Esophagus muscularis mucosa (tissue), 4 donors: Measurements from ENCODE around the gene ERC2. TPM values are rescaled to one million over a fixed set of nuclear protein-coding genes. Genes with fewer than 3 reads are reported as not detected.

Experiments
- DNase-seq: peaks from one replicate; pipeline ENCODE4 v3.0.0-alpha.2; 2017; ENCODE audit errors: extremely low spot score
- H3K27ac ChIP-seq, 4 donors: fragments of 200-600 bp; sonication (generic); replicated peaks in 1 of 4; 1 replicate in 3 of 4; 2 replicates in 1 of 4; pipeline ENCODE4 v1.5.1; 2016 to 2019; ENCODE audit warnings: mild to moderate bottlenecking in 1 of 4
- H3K27me3 ChIP-seq, 4 donors: fragments of 200-600 bp; sonication (generic); one replicate each; pipeline versions ENCODE4 v1.5.1 to v1.6.0; 2016 to 2019
- H3K36me3 ChIP-seq, 4 donors: fragments of 200-600 bp; sonication (generic); one replicate each; pipeline ENCODE4 v1.5.1; 2016 to 2019
- H3K4me1 ChIP-seq, 4 donors: fragments of 200-600 bp; sonication (generic); one replicate each; pipeline ENCODE4 v1.5.1; 2016 to 2019
- H3K4me3 ChIP-seq, 4 donors: fragments of 200-600 bp; sonication (generic); 1 replicate in 2 of 4; 2 replicates in 2 of 4; pipeline ENCODE4 v1.5.1; 2016 to 2019; ENCODE audit warnings: mild to moderate bottlenecking in 4 of 4, moderate library complexity in 1 of 4
- H3K9me3 ChIP-seq, 4 donors: fragments of 200-600 bp; sonication (generic); 1 replicate in 3 of 4; 2 replicates in 1 of 4; pipeline ENCODE4 v1.5.1; 2016 to 2019
- CTCF ChIP-seq, 3 experiments: fragments of 200-600 bp in 2 of 3; fragments of 450-650 bp in 1 of 3; sonication (generic) in 2 of 3; IDR thresholded peaks; one replicate each; pipeline ENCODE4 v1.5.1; 2017 to 2019; ENCODE audit warnings: antibody characterized with exemption in 3 of 3, mild to moderate bottlenecking in 2 of 3, moderate library complexity in 1 of 3
- EP300 ChIP-seq: sonication (generic); formaldehyde crosslinking; IDR thresholded peaks from one replicate; pipeline ENCODE4 v1.6.1; 2017; ENCODE audit warnings: antibody characterized with exemption
- POLR2A ChIP-seq: fragments of 450-650 bp; IDR thresholded peaks from one replicate; pipeline ENCODE4 v1.6.1; 2017; ENCODE audit warnings: antibody characterized with exemption, moderate library complexity, mild to moderate bottlenecking, low read depth
- POLR2AphosphoS5 ChIP-seq, 2 donors: sonication (generic); formaldehyde crosslinking; IDR thresholded peaks; one replicate each; pipeline ENCODE4 v1.6.1; 2017; ENCODE audit warnings: antibody characterized with exemption in 2 of 2
- WGBS: methylation state at CpG from one replicate; pipeline ENCODE4 v1.1.5; 2018; 5-methylcytosine and 5-hydroxymethylcytosine counted together
- intact Hi-C: fragments of 100-400 bp; cut with DNase I; formaldehyde crosslinking; loops from one replicate; pipeline ENCODE4 v1.15.1; 2023
- total RNA-seq, 4 donors: library from RNA; depleted of rRNA; stranded (reverse); fragments of >200 nt; gene quantifications; one replicate each; pipeline versions ENCODE4 v1.1.0 to v1.2.1, GENCODE V29; 2016

Gene ERC2
- total RNA-seq, 4 donors from 2014 or later, result 0.42 to 2.0 (median 1.5) TPM

- intact Hi-C loops, result no loop called here
- Histone ChIP-seq H3K4me3 (no peak overlapping the region), H3K27ac (no peak overlapping the region), H3K4me1 (no peaks in the 10 kb centered on the region), H3K36me3 (no peaks in the 10 kb centered on the region), H3K27me3 (peaks cover 0 to 14% (median 0%) of the 10 kb centered on the region in 4 donors), H3K9me3 (no peaks in the 10 kb centered on the region)
- DNase-seq, result no peak
- WGBS, result 86% methylated on average over 1 of the region's 1 CpG
- TF ChIP-seq POLR2A (no peak), CTCF (IDR thresholded peaks at IDR 0.05) (no peak), POLR2AphosphoS5 (IDR thresholded peaks at IDR 0.05) (no peak), EP300 (no peak)
These were observed 8.5 kb upstream of the ERC2 start for GRCh38 chr3:56476771-56477170.

- 83% methylated on average over 3 of the region's 3 CpGs for WGBS
These were observed 3.5 kb upstream of the ERC2 start for GRCh38 chr3:56471771-56472170.

GRCh38 chr3:56469141-56469540 is 874 bp upstream of the ERC2 start:
- TF ChIP-seq EP300 (no peak), POLR2AphosphoS5 (IDR thresholded peaks at IDR 0.05) (no peak)
- Histone ChIP-seq H3K9me3 (no peaks in the 10 kb centered on the region), H3K36me3 (no peaks in the 10 kb centered on the region), H3K4me1 (peaks cover 7 to 23% (median 16%) of the 10 kb centered on the region in 4 donors), H3K27me3 (peaks cover 0 to 47% (median 12%) of the 10 kb centered on the region in 4 donors), H3K4me3 (no peak overlapping the region), H3K27ac (no peak overlapping the region)
- DNase-seq, result no peak
- intact Hi-C loops, result no loop called here
- WGBS, result 70% methylated on average over 3 of the region's 3 CpGs

More at GRCh38 chr3:56471771-56472170, 3.5 kb upstream of the ERC2 start:
- no peak for DNase-seq
- intact Hi-C loops, result no loop called here
- H3K9me3 ChIP-seq, result no peaks in the 10 kb centered on the region
- H3K4me1 ChIP-seq, result peaks cover 7 to 21% (median 16%) of the 10 kb centered on the region in 4 donors
- H3K27me3 ChIP-seq, result peaks cover 0 to 39% (median 7%) of the 10 kb centered on the region in 4 donors
- H3K27ac ChIP-seq, result no peak overlapping the region
- H3K4me3 ChIP-seq, result no peak overlapping the region
- no peaks in the 10 kb centered on the region for H3K36me3 ChIP-seq
- no peak for TF ChIP-seq EP300
- TF ChIP-seq POLR2AphosphoS5 (IDR thresholded peaks at IDR 0.05), result no peak

GRCh38 chr3:56467801-56468183 is 475 bp downstream of the ERC2 start:
- H3K9me3 ChIP-seq, result no peaks in the 10 kb centered on the region
- peaks cover 7 to 23% (median 16%) of the 10 kb centered on the region in 4 donors for H3K4me1 ChIP-seq
- TF ChIP-seq POLR2AphosphoS5 (IDR thresholded peaks at IDR 0.05) (no peak), CTCF (IDR thresholded peaks at IDR 0.05) (no peak), EP300 (no peak), POLR2A (no peak)
- H3K27me3 ChIP-seq, result peaks cover 0 to 54% (median 12%) of the 10 kb centered on the region in 4 donors
- WGBS, result 0% methylated on average over 18 of the region's 28 CpGs
- intact Hi-C loops, result no loop called here
- DNase-seq, result no peak
- peak overlapping the region; percentile 48 to 63 (median 54) for H3K4me3 ChIP-seq
- no peaks in the 10 kb centered on the region for H3K36me3 ChIP-seq
- H3K27ac ChIP-seq, result no peak overlapping the region

- intact Hi-C loops, result no loop called here
- TF ChIP-seq CTCF (IDR thresholded peaks at IDR 0.05) (no peak), POLR2A (no peak), POLR2AphosphoS5 (IDR thresholded peaks at IDR 0.05) (no peak), EP300 (no peak)
- no peak overlapping the region for H3K27ac ChIP-seq
- peaks cover 7 to 23% (median 16%) of the 10 kb centered on the region in 4 donors for H3K4me1 ChIP-seq
- H3K4me3 ChIP-seq, result peak overlapping the region; percentile 48 to 63 (median 54)
- no peaks in the 10 kb centered on the region for H3K9me3 ChIP-seq
- H3K36me3 ChIP-seq, result no peaks in the 10 kb centered on the region
- WGBS, result 2% methylated on average over 13 of the region's 14 CpGs
- no peak for DNase-seq
- H3K27me3 ChIP-seq, result peaks cover 0 to 56% (median 12%) of the 10 kb centered on the region in 4 donors
These were observed 1.2 kb downstream of the ERC2 start for GRCh38 chr3:56467108-56467507.

- no peak for DNase-seq
- Histone ChIP-seq H3K36me3 (no peaks in the 10 kb centered on the region), H3K9me3 (no peaks in the 10 kb centered on the region), H3K27me3 (peaks cover 0 to 19% (median 0%) of the 10 kb centered on the region in 4 donors), H3K4me3 (no peak overlapping the region), H3K27ac (no peak overlapping the region), H3K4me1 (no peaks in the 10 kb centered on the region)
- intact Hi-C loops, result no loop called here
- TF ChIP-seq POLR2A (no peak), EP300 (no peak), CTCF (IDR thresholded peaks at IDR 0.05) (no peak), POLR2AphosphoS5 (IDR thresholded peaks at IDR 0.05) (no peak)
- 79% methylated on average over 3 of the region's 3 CpGs for WGBS
These were observed 8.5 kb downstream of the ERC2 start for GRCh38 chr3:56459719-56460118.
